GM23338 (cell line): Measurements from ENCODE around the gene STON2. TPM values are rescaled to one million over a fixed set of nuclear protein-coding genes. Genes with fewer than 3 reads are reported as not detected.

ENCODE experiments used
- ATAC-seq: fragments of 200-7000 bp; cut with Tn5 transposase; 3 replicates; pipeline ENCODE4 v1.9.1; 2020
- DNase-seq: peaks from one replicate; pipeline ENCODE4 v3.0.0-alpha.2; 2015; ENCODE audit warnings: low spot score
- H2AFZ ChIP-seq: fragments of 200-600 bp; sonication (generic); 2 replicates; pipeline ENCODE4 v1.8.0; 2016; ENCODE audit warnings: antibody characterized with exemption, mild to moderate bottlenecking, moderate library complexity
- H3F3A ChIP-seq: fragments of 200-600 bp; sonication (generic); replicated peaks from 2 replicates; pipeline ENCODE4 v1.8.0; 2017; ENCODE audit warnings: antibody characterized with exemption, mixed run types, low read depth
- H3K27ac ChIP-seq: fragments of 200-600 bp; sonication (generic); 2 replicates; pipeline ENCODE4 v1.6.1; 2016; ENCODE audit warnings: low read depth
- H3K27me3 ChIP-seq: fragments of 200-600 bp; sonication (generic); 2 replicates; pipeline ENCODE4 v1.8.0; 2016; ENCODE audit warnings: mild to moderate bottlenecking, mixed run types, moderate library complexity; ENCODE audit not compliant: insufficient read depth
- H3K36me3 ChIP-seq: fragments of 200-600 bp; sonication (generic); 2 replicates; pipeline ENCODE4 v1.8.0; 2016; ENCODE audit warnings: mild to moderate bottlenecking; ENCODE audit not compliant: insufficient read depth
- H3K4me1 ChIP-seq: fragments of 200-600 bp; sonication (generic); 2 replicates; pipeline ENCODE4 v1.8.0; 2016; ENCODE audit warnings: mild to moderate bottlenecking, moderate library complexity; ENCODE audit not compliant: insufficient read depth
- H3K4me2 ChIP-seq: fragments of 200-600 bp; sonication (generic); 2 replicates; pipeline ENCODE4 v1.7.1; 2017; ENCODE audit warnings: mixed run types
- H3K4me3 ChIP-seq: fragments of 200-600 bp; sonication (generic); 2 replicates; pipeline ENCODE4 v1.6.1; 2016; ENCODE audit warnings: mixed run types
- H3K79me2 ChIP-seq: fragments of 200-600 bp; sonication (generic); replicated peaks from 2 replicates; pipeline ENCODE4 v1.8.0; 2017; ENCODE audit warnings: mild to moderate bottlenecking; ENCODE audit not compliant: insufficient read depth
- H3K9me2 ChIP-seq: fragments of 200-600 bp; sonication (generic); 2 replicates; pipeline ENCODE4 v1.8.0; 2017; ENCODE audit not compliant: insufficient read depth
- H4K20me1 ChIP-seq: fragments of 200-600 bp; sonication (generic); replicated peaks from 2 replicates; pipeline ENCODE4 v1.8.0; 2017; ENCODE audit warnings: mild to moderate bottlenecking; ENCODE audit not compliant: insufficient read depth
- H3K27ac Mint-ChIP-seq: 2 replicates; pipeline ENCODE4 v1.8.0; 2020; ENCODE audit warnings: inconsistent platforms, mild to moderate bottlenecking, moderate library complexity, mixed read lengths
- H3K27me3 Mint-ChIP-seq: 3 replicates; pipeline ENCODE4 v1.8.0; 2022; ENCODE audit warnings: low read depth, mild to moderate bottlenecking, moderate library complexity, mixed read lengths, inconsistent platforms; ENCODE audit not compliant: insufficient read depth, poor library complexity
- H3K36me3 Mint-ChIP-seq: 3 replicates; pipeline ENCODE4 v1.8.0; 2021; ENCODE audit warnings: low read depth, mild to moderate bottlenecking, inconsistent platforms, moderate library complexity, mixed read lengths
- H3K4me1 Mint-ChIP-seq: 3 replicates; pipeline ENCODE4 v1.8.0; 2020; ENCODE audit warnings: mild to moderate bottlenecking, inconsistent platforms, mixed read lengths
- H3K4me3 Mint-ChIP-seq: 3 replicates; pipeline ENCODE4 v1.8.0; 2021; ENCODE audit warnings: moderate library complexity, mild to moderate bottlenecking, inconsistent platforms, mixed read lengths
- H3K9me3 Mint-ChIP-seq: 3 replicates; pipeline ENCODE4 v1.8.0; 2020; ENCODE audit warnings: moderate library complexity, mild to moderate bottlenecking, inconsistent platforms, mixed read lengths
- CREB1 ChIP-seq: fragments of 250-450 bp; sonication (Bioruptor Pico); IDR thresholded peaks from 2 replicates; pipeline ENCODE4 v1.5.0; 2020; ENCODE audit warnings: low read depth, mild to moderate bottlenecking, moderate library complexity
- CTCF ChIP-seq, 2 experiments: fragments of 200-600 bp in 1 of 2; sonication (generic) in 1 of 2; conservative IDR thresholded peaks; 2 replicates each; pipeline versions ENCODE4 v1.5.1 to v1.6.1; 2016 to 2017; ENCODE audit warnings: antibody characterized with exemption in 2 of 2, low read depth in 2 of 2, mild to moderate bottlenecking in 2 of 2, moderate library complexity in 1 of 2
- EZH2 ChIP-seq: fragments of 200-600 bp; sonication (generic); IDR thresholded peaks from one replicate; pipeline ENCODE4 v1.8.0; 2017; ENCODE audit warnings: antibody characterized with exemption, mild to moderate bottlenecking, low read depth; ENCODE audit not compliant: unreplicated experiment
- JUNB ChIP-seq: IDR thresholded peaks from one replicate; pipeline ENCODE4 v1.6.1; 2016; ENCODE audit warnings: antibody characterized with exemption; ENCODE audit not compliant: unreplicated experiment
- NANOG ChIP-seq: IDR thresholded peaks from 2 replicates; pipeline ENCODE4 v1.6.1; 2016; ENCODE audit warnings: antibody characterized with exemption, borderline replicate concordance
- POLR2AphosphoS5 ChIP-seq: IDR thresholded peaks from 2 replicates; pipeline ENCODE4 v1.6.1; 2016; ENCODE audit warnings: antibody characterized with exemption, low read depth
- ZNF114 ChIP-seq: fragments of 250-450 bp; sonication (Bioruptor Pico); IDR thresholded peaks from 2 replicates; pipeline ENCODE4 v1.5.0; 2020; ENCODE audit warnings: mild to moderate bottlenecking, moderate library complexity
- ZNF462 ChIP-seq: fragments of 250-450 bp; sonication (Bioruptor Pico); IDR thresholded peaks from 2 replicates; pipeline ENCODE4 v1.5.0; 2020; ENCODE audit warnings: mild to moderate bottlenecking, moderate library complexity
- polyA plus RNA-seq: library from polyadenylated mRNA; unstranded; fragments of >200 nt; fragmentation: Nextera tagmentation; extraction: Ambion mirVana; gene quantifications from 2 replicates; pipeline ENCODE4 v1.2.1, GENCODE V29; 2016
- total RNA-seq: library from RNA; depleted of rRNA; stranded (reverse); fragments of >200 nt; shearing (Covaris generic); gene quantifications from 2 replicates; pipeline ENCODE4 v1.2.3, GENCODE V29; 2014

The STON2 gene
- total and polyA plus RNA-seq, 2 experiments from 2014 or later = 8.2 to 71.0 TPM

- Mint-ChIP-seq H3K4me1 (peaks cover 17% of the 10 kb centered on the region), H3K4me3 (no peak overlapping the region), H3K9me3 (no peaks in the 10 kb centered on the region), H3K27ac (no peak overlapping the region), H3K36me3 (peaks cover 27% of the 10 kb centered on the region), H3K27me3 (peaks cover 2% of the 10 kb centered on the region)
- H3K27me3 ChIP-seq = no peaks in the 10 kb centered on the region
- no peak overlapping the region for H3K27ac ChIP-seq
- DNase-seq (no peak), ATAC-seq (no peak)
- no peaks in the 10 kb centered on the region for H3K36me3 ChIP-seq
- no peaks in the 10 kb centered on the region for H3F3A ChIP-seq
- no peak overlapping the region for H2AFZ ChIP-seq
- H3K4me2 ChIP-seq = no peak overlapping the region
- H3K79me2 ChIP-seq = 0 out of 2 replicates have a peak, but pooled peaks cover 2% of the 10 kb centered on the region
- no peaks in the 10 kb centered on the region for H3K9me2 ChIP-seq
- peaks cover 5% of the 10 kb centered on the region; the same call in 1 of the 2 replicates for H3K4me1 ChIP-seq
- no peak overlapping the region for H3K4me3 ChIP-seq
- no peaks in the 10 kb centered on the region; the same call in 1 of the 2 replicates for H4K20me1 ChIP-seq
- no peak for TF ChIP-seq ZNF114 (CRISPR knock-in tag)
- no peak for TF ChIP-seq JUNB
- no peak for TF ChIP-seq ZNF462 (CRISPR knock-in tag)
- TF ChIP-seq EZH2 = no peak
- TF ChIP-seq CTCF (conservative IDR thresholded peaks at IDR 0.05; ENCODE audit: low read depth in 2 of 2) = no peak
- no peak for TF ChIP-seq CREB1 (CRISPR knock-in tag)
- no peak for TF ChIP-seq POLR2AphosphoS5
- no peak for TF ChIP-seq NANOG
These were observed 126.1 kb downstream of the STON2 start for GRCh38 chr14:81273961-81274575.
